ENCODE results near the gene CLECL1. TPM values are rescaled to one million over a fixed set of nuclear protein-coding genes. Genes with fewer than 3 reads are reported as not detected.
"Not testable (repeated sequence)": the region's sequence is repeated elsewhere in the genome, so short reads cannot be mapped to it uniquely, and the experiment has no call there.

The CLECL1 gene
- total and polyA plus RNA-seq, 4 donors: 0.28 TPM; not detected in 3

DNA sequence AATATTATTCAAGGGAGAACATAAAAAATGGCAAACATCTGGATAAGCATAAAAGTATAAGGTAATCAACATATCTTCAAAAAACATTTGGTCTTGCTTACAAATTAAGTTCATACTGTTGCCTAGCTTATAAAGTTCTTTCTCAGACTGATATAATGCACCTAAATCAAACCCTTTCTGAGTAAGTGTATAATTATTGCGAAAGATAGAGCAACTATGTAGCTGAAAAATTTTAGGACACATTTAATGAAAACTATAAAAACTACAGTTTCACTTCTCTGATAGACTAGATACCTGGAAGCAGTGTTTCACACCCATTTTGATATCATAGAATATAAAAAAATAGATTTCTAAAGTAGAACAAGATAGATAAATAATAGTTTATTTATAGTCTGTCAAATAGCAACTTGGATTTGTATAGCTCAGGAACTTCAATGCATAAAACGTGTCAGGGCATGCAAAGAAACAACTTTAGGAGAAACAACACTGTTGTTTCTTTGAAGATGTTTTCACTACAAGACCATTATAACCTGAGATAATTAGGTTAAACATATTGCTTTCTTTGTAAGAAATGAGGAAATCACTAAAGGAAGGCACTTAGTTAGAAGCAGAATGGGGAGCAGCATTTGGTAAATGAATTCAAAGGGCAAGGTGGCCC is 7.6 kb downstream of the CLECL1 start:
- no peaks in the 10 kb centered on the region for H3K4me1 ChIP-seq (ENCODE audit: control insufficient read depth, insufficient read depth, low read length)
- WGBS (ENCODE audit: insufficient coverage): no CpG with 5 or more reads among the region's 2 CpGs
- no peak for DNase-seq (ENCODE audit: low read depth in 4 of 6, low spot score in 6 of 6)
- H3K9me3 ChIP-seq (ENCODE audit: control insufficient read depth, insufficient read depth, low read length): no peaks in the 10 kb centered on the region
- H3K36me3 ChIP-seq (ENCODE audit: control insufficient read depth, insufficient read depth, low read length): no peaks in the 10 kb centered on the region
- H3K27me3 ChIP-seq (ENCODE audit: control insufficient read depth, insufficient read depth, low read length): no peaks in the 10 kb centered on the region
- no peak overlapping the region for H3K27ac ChIP-seq (ENCODE audit: low read depth, low read length)
- no peak overlapping the region for H3K4me3 ChIP-seq (ENCODE audit: low read depth, low read length)

DNA sequence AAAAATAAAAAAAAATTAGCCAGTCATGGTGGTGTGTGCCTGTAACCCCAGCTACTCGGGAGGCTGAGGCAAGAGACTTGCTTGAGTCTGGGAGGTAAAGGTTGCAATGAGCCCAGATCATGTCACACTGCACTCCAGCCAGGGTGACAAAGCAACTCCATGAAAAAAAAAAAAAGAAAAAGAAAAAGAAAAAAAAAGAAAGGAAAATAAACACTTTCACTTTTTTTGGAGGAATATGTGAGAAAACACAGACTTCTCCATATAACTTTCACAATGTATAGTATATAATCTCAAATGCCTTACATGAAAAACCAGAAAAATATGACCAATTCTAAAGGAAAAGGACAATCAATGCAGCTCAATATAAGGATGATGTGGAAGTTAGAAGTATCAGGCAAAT is 8.9 kb downstream of the CLECL1 start:
- no peak for DNase-seq (ENCODE audit: low read depth in 4 of 6, low spot score in 6 of 6)
- no peaks in the 10 kb centered on the region for H3K36me3 ChIP-seq (ENCODE audit: control insufficient read depth, insufficient read depth, low read length)
- no peak overlapping the region for H3K4me3 ChIP-seq (ENCODE audit: low read depth, low read length)
- no peaks in the 10 kb centered on the region for H3K4me1 ChIP-seq (ENCODE audit: control insufficient read depth, insufficient read depth, low read length)
- H3K9me3 ChIP-seq (ENCODE audit: control insufficient read depth, insufficient read depth, low read length): no peaks in the 10 kb centered on the region
- no peak overlapping the region for H3K27ac ChIP-seq (ENCODE audit: low read depth, low read length)
- WGBS (ENCODE audit: insufficient coverage): no CpG with 5 or more reads among the region's 1 CpG
- no peaks in the 10 kb centered on the region for H3K27me3 ChIP-seq (ENCODE audit: control insufficient read depth, insufficient read depth, low read length)

DNA sequence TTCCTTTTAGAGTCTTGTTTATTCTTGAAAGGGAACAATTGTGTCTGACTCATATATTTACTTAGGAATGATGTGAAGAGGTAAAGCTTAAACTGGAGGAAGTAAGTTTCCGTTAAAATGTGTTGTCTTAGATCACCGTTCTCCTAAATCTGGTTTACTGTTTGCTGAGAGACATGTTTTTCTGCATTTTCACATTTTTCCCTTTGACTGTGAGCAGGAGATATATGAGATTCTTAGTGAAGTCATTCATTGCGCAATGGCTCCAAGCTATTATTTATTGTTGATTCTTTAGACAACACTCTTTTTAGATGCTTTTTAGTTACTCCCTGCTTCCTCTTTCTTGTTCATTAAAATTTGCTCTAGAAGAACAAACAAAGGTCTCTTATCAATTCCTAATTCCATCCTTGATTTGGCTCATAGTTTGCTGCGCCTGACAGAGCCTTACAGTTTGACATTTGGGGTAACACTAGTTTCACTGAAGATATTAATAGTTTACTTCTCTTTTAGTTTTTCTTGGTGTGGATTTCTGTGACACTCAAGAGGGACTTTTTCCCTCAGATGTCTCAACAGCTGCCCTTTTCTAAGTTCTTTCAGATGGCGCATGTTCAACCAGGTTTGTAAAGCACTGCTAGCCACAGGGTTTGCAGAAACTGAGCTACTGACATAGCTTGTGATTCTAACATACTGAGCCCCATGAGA is 11.4 kb downstream of the CLECL1 start:
- Histone ChIP-seq H3K9me3 (ENCODE audit: control insufficient read depth, insufficient read depth, low read length) (no peaks in the 10 kb centered on the region), H3K27ac (ENCODE audit: low read depth, low read length) (no peak overlapping the region), H3K4me1 (ENCODE audit: control insufficient read depth, insufficient read depth, low read length) (no peaks in the 10 kb centered on the region), H3K27me3 (ENCODE audit: control insufficient read depth, insufficient read depth, low read length) (no peaks in the 10 kb centered on the region), H3K4me3 (ENCODE audit: low read depth, low read length) (no peak overlapping the region), H3K36me3 (ENCODE audit: control insufficient read depth, insufficient read depth, low read length) (no peaks in the 10 kb centered on the region)
- no peak for DNase-seq (ENCODE audit: low read depth in 4 of 6, low spot score in 6 of 6)
- 90% methylated on average over 2 of the region's 5 CpGs for WGBS (ENCODE audit: insufficient coverage)

DNA sequence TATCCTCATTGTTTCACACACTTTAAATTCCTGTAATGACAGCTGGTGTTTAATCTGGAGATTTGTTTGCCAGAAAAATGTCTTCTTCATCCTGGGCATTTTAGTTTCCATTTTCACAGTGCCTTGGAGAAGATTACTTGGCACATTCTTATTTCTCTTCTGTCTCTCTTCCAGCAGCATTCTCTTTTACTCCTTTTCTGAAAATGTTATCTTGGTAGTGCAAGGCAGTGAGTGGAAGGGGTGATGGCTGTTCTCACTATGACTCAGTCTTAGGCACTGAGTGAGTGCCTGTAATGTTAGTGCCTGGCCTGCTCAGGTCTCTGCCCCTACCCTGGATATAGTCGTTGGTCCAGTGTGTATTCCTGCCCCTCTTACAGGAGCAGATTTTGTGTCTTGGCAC is 13.1 kb downstream of the CLECL1 start:
- peak in 1 of 6 donors; percentile 54 for DNase-seq (ENCODE audit: low read depth in 4 of 6, low spot score in 6 of 6)
- no peaks in the 10 kb centered on the region for H3K9me3 ChIP-seq (ENCODE audit: control insufficient read depth, insufficient read depth, low read length)
- H3K4me3 ChIP-seq (ENCODE audit: low read depth, low read length): no peak overlapping the region
- H3K4me1 ChIP-seq (ENCODE audit: control insufficient read depth, insufficient read depth, low read length): no peaks in the 10 kb centered on the region
- no peaks in the 10 kb centered on the region for H3K36me3 ChIP-seq (ENCODE audit: control insufficient read depth, insufficient read depth, low read length)
- no peak overlapping the region for H3K27ac ChIP-seq (ENCODE audit: low read depth, low read length)
- no CpG with 5 or more reads among the region's 1 CpG for WGBS (ENCODE audit: insufficient coverage)
- no peaks in the 10 kb centered on the region for H3K27me3 ChIP-seq (ENCODE audit: control insufficient read depth, insufficient read depth, low read length)

DNA sequence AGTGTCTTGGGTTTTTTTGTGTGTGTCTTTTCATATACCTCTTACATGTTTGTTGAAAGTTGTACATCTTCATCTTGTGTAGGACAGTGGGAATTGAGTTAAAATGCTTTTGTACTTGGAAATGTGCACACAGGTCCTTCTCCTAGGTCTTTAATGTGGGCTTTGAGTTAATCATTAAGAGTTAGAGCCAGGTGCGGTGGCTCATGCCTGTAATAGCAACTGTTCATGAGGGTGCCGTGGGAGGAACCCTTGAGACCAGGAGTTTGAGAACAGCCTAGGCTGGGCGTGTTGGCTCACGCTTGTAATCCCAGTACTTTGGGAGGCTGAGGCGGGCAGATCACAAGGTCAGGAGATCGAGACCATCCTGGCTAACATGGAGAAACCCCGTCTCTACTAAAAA is 13.9 kb downstream of the CLECL1 start:
- no peak overlapping the region for H3K4me3 ChIP-seq (ENCODE audit: low read depth, low read length)

DNA sequence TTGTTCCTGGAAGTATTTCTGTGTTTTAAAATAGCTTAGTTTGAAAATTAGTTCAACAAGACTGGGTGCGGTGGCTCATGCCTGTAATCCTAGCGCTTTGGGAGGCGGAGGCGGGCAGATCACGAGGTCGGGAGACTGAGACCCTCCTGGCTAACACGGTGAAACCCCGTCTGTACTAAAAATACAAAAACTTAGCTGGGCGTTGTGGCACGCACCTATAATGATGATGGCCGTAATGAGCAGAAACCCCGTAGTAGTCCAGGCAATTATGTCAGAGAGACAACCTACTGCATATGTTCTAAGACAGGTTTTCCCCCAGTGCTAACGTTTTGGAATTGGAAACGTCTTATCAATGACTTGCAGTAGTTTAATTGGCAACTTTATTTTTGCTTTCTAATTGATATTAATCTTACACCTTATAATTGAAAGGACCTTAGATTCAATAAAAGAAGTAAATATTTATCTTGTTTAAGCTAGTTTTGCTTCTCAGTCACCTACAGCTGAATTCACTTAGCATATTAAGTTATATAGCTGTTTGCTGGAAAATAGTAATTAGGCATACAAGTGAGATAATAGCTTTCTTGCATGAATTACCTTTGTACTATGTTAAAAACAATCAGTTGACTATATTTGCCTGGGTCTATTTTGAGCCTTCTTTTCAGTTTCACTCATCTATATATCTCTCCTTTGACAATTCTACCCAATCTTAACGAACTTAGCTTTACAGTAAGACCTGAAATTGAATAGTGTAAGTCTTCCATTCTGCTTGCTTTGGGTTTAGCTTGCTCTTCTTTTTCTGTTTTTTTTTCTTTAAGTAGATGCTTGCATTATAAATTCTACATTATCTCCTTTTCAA is 15.6 kb downstream of the CLECL1 start:
- H3K9me3 ChIP-seq (ENCODE audit: control insufficient read depth, insufficient read depth, low read length): no peaks in the 10 kb centered on the region
- no peaks in the 10 kb centered on the region for H3K4me1 ChIP-seq (ENCODE audit: control insufficient read depth, insufficient read depth, low read length)
- DNase-seq (ENCODE audit: low read depth in 4 of 6, low spot score in 6 of 6): peak in 1 of 6 donors; percentile 8
- no peak overlapping the region for H3K4me3 ChIP-seq (ENCODE audit: low read depth, low read length)
- no peaks in the 10 kb centered on the region for H3K27me3 ChIP-seq (ENCODE audit: control insufficient read depth, insufficient read depth, low read length)
- WGBS (ENCODE audit: insufficient coverage): 86% methylated on average over 12 of the region's 15 CpGs
- no peak overlapping the region for H3K27ac ChIP-seq (ENCODE audit: low read depth, low read length)
- no peaks in the 10 kb centered on the region for H3K36me3 ChIP-seq (ENCODE audit: control insufficient read depth, insufficient read depth, low read length)

More for the DNA sequence above, 13.9 kb downstream of the CLECL1 start:
- no peak for DNase-seq (ENCODE audit: low read depth in 4 of 6, low spot score in 6 of 6)
- WGBS (ENCODE audit: insufficient coverage): 94% methylated on average over 6 of the region's 7 CpGs
- H3K36me3 ChIP-seq (ENCODE audit: control insufficient read depth, insufficient read depth, low read length): no peaks in the 10 kb centered on the region
- no peaks in the 10 kb centered on the region for H3K27me3 ChIP-seq (ENCODE audit: control insufficient read depth, insufficient read depth, low read length)
- no peak overlapping the region for H3K27ac ChIP-seq (ENCODE audit: low read depth, low read length)
- H3K4me1 ChIP-seq (ENCODE audit: control insufficient read depth, insufficient read depth, low read length): no peaks in the 10 kb centered on the region
- no peaks in the 10 kb centered on the region for H3K9me3 ChIP-seq (ENCODE audit: control insufficient read depth, insufficient read depth, low read length)

DNA sequence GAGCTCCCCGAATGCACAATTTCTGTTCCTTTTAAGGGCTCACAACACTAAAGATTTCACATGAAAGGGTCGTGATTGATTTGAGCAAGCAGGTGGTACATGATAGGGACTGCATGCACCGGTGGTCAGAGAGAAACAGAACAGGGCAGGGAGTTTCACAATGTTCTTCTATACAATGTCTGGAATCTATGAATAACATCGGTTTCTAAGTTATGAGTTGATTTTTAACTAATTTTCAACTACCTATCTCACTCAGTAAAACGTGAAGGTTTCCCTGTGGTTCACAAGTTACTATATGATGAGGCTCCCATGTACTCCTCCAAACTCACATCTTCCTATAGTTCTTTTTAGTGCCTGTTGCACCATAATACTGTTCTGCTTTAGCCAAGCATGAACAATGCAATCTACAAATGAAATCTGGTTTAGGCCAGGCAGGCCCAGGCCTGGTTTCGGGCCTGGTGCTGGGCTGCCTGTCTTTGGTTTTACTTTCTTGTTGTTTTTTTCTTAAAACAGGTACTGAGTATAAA is 19.8 kb downstream of the CLECL1 start:
- H3K36me3 ChIP-seq (ENCODE audit: control insufficient read depth, insufficient read depth, low read length); DNase-seq (ENCODE audit: low read depth in 4 of 6, low spot score in 6 of 6); H3K4me3 ChIP-seq (ENCODE audit: low read depth, low read length); H3K9me3 ChIP-seq (ENCODE audit: control insufficient read depth, insufficient read depth, low read length); H3K27me3 ChIP-seq (ENCODE audit: control insufficient read depth, insufficient read depth, low read length); H3K27ac ChIP-seq (ENCODE audit: low read depth, low read length); H3K4me1 ChIP-seq (ENCODE audit: control insufficient read depth, insufficient read depth, low read length): not testable (repeated sequence)
- no CpG with 5 or more reads among the region's 6 CpGs for WGBS (ENCODE audit: insufficient coverage)

DNA sequence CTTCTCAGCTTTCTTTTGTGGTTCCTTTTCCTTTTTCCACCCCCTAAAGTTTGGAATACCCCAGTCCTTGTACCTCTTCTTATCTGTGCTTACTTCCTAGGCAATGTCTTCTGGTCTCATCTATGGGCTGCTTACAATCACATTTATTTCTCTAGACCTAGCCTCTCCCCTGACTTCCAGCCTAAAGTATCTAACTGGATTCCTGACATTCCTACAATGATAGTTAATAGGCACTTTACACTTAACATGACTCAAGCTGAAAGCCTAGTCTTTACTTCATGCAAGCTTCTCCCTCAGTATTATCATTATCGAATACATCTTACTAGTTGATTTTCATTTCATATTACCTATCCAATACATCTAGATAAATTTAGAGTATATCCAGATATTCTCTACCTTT is 21.2 kb downstream of the CLECL1 start:
- DNase-seq (ENCODE audit: low read depth in 4 of 6, low spot score in 6 of 6): no peak
- Histone ChIP-seq H3K4me3 (ENCODE audit: low read depth, low read length) (no peak overlapping the region), H3K36me3 (ENCODE audit: control insufficient read depth, insufficient read depth, low read length) (no peaks in the 10 kb centered on the region), H3K27me3 (ENCODE audit: control insufficient read depth, insufficient read depth, low read length) (no peaks in the 10 kb centered on the region), H3K27ac (ENCODE audit: low read depth, low read length) (no peak overlapping the region), H3K9me3 (ENCODE audit: control insufficient read depth, insufficient read depth, low read length) (no peaks in the 10 kb centered on the region), H3K4me1 (ENCODE audit: control insufficient read depth, insufficient read depth, low read length) (no peaks in the 10 kb centered on the region)
- WGBS (ENCODE audit: insufficient coverage): no CpG with 5 or more reads among the region's 1 CpG

DNA sequence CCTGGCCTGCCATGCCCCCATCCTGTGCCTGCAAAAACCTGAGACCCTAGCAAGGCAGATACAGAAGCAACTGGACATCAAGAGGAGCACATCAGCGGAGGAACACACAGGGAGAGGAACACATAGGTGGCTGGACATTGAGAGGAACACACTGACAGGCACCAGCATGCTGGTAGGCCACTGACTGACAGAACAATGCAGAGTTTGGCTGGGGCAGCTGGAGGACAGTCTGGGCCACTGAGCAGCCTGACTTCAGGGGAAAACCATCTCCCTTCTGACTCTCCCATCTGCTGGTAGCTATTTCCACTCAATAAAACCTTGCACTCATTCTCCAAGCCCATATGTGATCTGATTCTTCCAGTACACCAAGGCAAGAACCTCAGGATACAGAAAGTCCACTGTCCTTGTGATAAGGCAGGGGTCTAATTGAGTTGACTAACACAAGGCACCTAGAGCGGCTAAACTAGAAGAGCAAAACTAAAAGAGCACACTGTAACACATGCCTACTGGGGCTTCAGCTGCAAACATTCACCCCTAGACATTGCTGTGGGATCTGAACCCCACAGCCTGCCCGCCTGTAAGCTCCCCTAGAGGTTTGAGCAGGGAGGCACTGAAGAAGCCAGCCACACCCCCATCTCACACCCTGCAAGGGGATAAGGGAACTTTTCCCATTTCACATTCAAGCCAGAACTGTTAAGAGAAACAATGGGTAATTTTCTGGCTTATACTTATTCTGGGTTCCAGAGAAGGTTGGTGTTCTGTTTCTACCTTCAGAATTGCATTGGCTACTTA is 22.1 kb downstream of the CLECL1 start:
- no peak overlapping the region for H3K4me3 ChIP-seq (ENCODE audit: low read depth, low read length)
- WGBS (ENCODE audit: insufficient coverage): 90% methylated on average over 2 of the region's 3 CpGs
- H3K27me3 ChIP-seq (ENCODE audit: control insufficient read depth, insufficient read depth, low read length): no peaks in the 10 kb centered on the region
- no peak overlapping the region for H3K27ac ChIP-seq (ENCODE audit: low read depth, low read length)
- H3K4me1 ChIP-seq (ENCODE audit: control insufficient read depth, insufficient read depth, low read length): no peaks in the 10 kb centered on the region
- no peaks in the 10 kb centered on the region for H3K36me3 ChIP-seq (ENCODE audit: control insufficient read depth, insufficient read depth, low read length)
- no peak for DNase-seq (ENCODE audit: low read depth in 4 of 6, low spot score in 6 of 6)
- no peaks in the 10 kb centered on the region for H3K9me3 ChIP-seq (ENCODE audit: control insufficient read depth, insufficient read depth, low read length)

All from spinal cord (tissue), 10 donors.